ENCODE results near the gene CLSTN2. TPM values are rescaled to one million over a fixed set of nuclear protein-coding genes. Genes with fewer than 3 reads are reported as not detected.

Gene CLSTN2
- total RNA-seq, 1 donor from 2014 or later = 0.74 TPM

DNA sequence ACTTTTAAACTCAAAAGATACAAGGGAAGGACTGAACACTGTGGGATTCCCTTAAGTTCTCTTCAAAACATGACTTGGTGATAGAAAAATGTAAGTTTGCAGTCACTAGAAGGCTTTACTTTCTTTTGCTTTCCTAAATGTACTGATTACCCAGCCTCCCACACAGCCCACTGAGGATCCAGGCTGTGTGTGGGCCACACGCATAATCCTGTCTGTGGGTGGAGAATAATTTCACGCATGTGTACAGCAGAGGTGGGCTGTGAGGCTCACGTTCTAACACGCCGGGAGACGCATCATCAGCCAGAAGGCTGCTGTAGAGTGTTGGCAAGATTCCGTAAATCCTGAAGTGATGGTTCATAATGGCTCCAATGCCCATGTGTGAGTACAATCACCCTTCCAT is 165.5 kb downstream of the CLSTN2 start:
- Mint-ChIP-seq H3K4me1 (ENCODE audit: unreplicated experiment) (peaks cover 11% of the 10 kb centered on the region), H3K9me3 (ENCODE audit: unreplicated experiment) (no peaks in the 10 kb centered on the region), H3K4me3 (ENCODE audit: unreplicated experiment) (no peak overlapping the region), H3K27ac (ENCODE audit: unreplicated experiment) (no peak overlapping the region), H3K36me3 (ENCODE audit: low read depth, unreplicated experiment) (no peaks in the 10 kb centered on the region), H3K27me3 (ENCODE audit: unreplicated experiment) (no peaks in the 10 kb centered on the region)
- DNase-seq (ENCODE audit: low spot score) = no peak
- TF ChIP-seq, protein P1, sequence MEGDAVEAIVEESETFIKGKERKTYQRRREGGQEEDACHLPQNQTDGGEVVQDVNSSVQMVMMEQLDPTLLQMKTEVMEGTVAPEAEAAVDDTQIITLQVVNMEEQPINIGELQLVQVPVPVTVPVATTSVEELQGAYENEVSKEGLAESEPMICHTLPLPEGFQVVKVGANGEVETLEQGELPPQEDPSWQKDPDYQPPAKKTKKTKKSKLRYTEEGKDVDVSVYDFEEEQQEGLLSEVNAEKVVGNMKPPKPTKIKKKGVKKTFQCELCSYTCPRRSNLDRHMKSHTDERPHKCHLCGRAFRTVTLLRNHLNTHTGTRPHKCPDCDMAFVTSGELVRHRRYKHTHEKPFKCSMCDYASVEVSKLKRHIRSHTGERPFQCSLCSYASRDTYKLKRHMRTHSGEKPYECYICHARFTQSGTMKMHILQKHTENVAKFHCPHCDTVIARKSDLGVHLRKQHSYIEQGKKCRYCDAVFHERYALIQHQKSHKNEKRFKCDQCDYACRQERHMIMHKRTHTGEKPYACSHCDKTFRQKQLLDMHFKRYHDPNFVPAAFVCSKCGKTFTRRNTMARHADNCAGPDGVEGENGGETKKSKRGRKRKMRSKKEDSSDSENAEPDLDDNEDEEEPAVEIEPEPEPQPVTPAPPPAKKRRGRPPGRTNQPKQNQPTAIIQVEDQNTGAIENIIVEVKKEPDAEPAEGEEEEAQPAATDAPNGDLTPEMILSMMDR (IDR thresholded peaks at IDR 0.05; ENCODE audit: unreplicated experiment) = no peak

GRCh38 chr3:140103166-140103565 is 168.2 kb downstream of the CLSTN2 start:
- TF ChIP-seq, protein P1 (IDR thresholded peaks at IDR 0.05; ENCODE audit: unreplicated experiment) = no peak
- no peaks in the 10 kb centered on the region for H3K36me3 Mint-ChIP-seq (ENCODE audit: low read depth, unreplicated experiment)
- no peak overlapping the region for H3K4me3 Mint-ChIP-seq (ENCODE audit: unreplicated experiment)
- no peaks in the 10 kb centered on the region for H3K9me3 Mint-ChIP-seq (ENCODE audit: unreplicated experiment)
- DNase-seq (ENCODE audit: low spot score) = no peak
- H3K27ac Mint-ChIP-seq (ENCODE audit: unreplicated experiment) = no peak overlapping the region
- no peaks in the 10 kb centered on the region for H3K27me3 Mint-ChIP-seq (ENCODE audit: unreplicated experiment)
- H3K4me1 Mint-ChIP-seq (ENCODE audit: unreplicated experiment) = no peaks in the 10 kb centered on the region

- no peaks in the 10 kb centered on the region for H3K9me3 Mint-ChIP-seq (ENCODE audit: unreplicated experiment)
- no peak overlapping the region for H3K4me3 Mint-ChIP-seq (ENCODE audit: unreplicated experiment)
- no peaks in the 10 kb centered on the region for H3K4me1 Mint-ChIP-seq (ENCODE audit: unreplicated experiment)
- H3K36me3 Mint-ChIP-seq (ENCODE audit: low read depth, unreplicated experiment) = no peaks in the 10 kb centered on the region
- DNase-seq (ENCODE audit: low spot score) = no peak
- no peaks in the 10 kb centered on the region for H3K27me3 Mint-ChIP-seq (ENCODE audit: unreplicated experiment)
- TF ChIP-seq, protein P1 (IDR thresholded peaks at IDR 0.05; ENCODE audit: unreplicated experiment) = no peak
- no peak overlapping the region for H3K27ac Mint-ChIP-seq (ENCODE audit: unreplicated experiment)
These were observed 169.1 kb downstream of the CLSTN2 start for GRCh38 chr3:140103986-140104645.

DNA sequence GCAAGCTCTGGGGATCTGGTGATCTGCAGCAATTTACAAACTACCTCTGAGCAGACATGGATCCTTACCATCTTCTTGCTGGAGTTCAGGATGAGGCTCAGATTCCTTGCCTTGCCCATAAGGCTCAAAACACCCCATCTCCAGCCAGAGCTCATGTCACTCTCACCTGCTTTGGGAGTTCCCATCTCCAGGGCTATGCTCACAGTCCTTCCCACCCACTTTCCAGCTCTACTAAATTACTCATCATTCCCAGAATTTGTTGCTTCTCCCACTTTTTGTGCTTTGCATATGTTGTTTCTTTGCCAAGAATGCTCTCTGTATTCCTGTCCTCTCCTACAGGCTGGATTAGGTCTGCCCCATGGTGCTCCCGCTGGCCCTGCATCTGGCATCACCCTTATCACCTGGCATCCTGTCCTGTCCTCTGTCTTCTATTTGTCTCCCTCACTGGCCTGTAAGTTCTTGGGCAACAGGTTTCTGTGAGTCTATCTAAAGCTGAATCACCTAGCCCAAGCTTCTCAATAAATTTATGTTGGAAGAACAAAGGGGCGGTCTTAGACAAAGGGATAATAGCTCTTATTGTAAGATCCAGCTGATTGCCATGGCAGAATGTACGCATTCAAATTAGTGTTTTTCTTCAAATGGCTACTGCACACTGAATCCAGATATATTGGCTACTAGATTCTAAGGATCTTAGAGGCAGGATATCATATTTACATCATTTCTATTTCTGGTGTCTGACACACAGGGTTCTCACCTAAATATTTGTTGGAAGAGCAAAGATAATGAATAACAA is 179.2 kb downstream of the CLSTN2 start:
- DNase-seq (ENCODE audit: low spot score) = no peak
- H3K36me3 Mint-ChIP-seq (ENCODE audit: low read depth, unreplicated experiment) = no peaks in the 10 kb centered on the region
- H3K27me3 Mint-ChIP-seq (ENCODE audit: unreplicated experiment) = peaks cover 2% of the 10 kb centered on the region
- H3K27ac Mint-ChIP-seq (ENCODE audit: unreplicated experiment) = no peak overlapping the region
- H3K9me3 Mint-ChIP-seq (ENCODE audit: unreplicated experiment) = no peaks in the 10 kb centered on the region
- TF ChIP-seq, protein P1 (IDR thresholded peaks at IDR 0.05; ENCODE audit: unreplicated experiment) = no peak
- H3K4me1 Mint-ChIP-seq (ENCODE audit: unreplicated experiment) = peaks cover 4% of the 10 kb centered on the region
- no peak overlapping the region for H3K4me3 Mint-ChIP-seq (ENCODE audit: unreplicated experiment)

- no peak overlapping the region for H3K27ac Mint-ChIP-seq (ENCODE audit: unreplicated experiment)
- no peaks in the 10 kb centered on the region for H3K36me3 Mint-ChIP-seq (ENCODE audit: low read depth, unreplicated experiment)
- H3K9me3 Mint-ChIP-seq (ENCODE audit: unreplicated experiment) = no peaks in the 10 kb centered on the region
- DNase-seq (ENCODE audit: low spot score) = no peak
- H3K4me1 Mint-ChIP-seq (ENCODE audit: unreplicated experiment) = peaks cover 4% of the 10 kb centered on the region
- H3K4me3 Mint-ChIP-seq (ENCODE audit: unreplicated experiment) = no peak overlapping the region
- TF ChIP-seq, protein P1 (IDR thresholded peaks at IDR 0.05; ENCODE audit: unreplicated experiment) = no peak
- peaks cover 2% of the 10 kb centered on the region for H3K27me3 Mint-ChIP-seq (ENCODE audit: unreplicated experiment)
These were observed 179.8 kb downstream of the CLSTN2 start for GRCh38 chr3:140114789-140115080.
